SH-SY5Y (cell line): ENCODE results near the gene NTF3.

ENCODE experiments used
- GATA2 ChIP-seq: IDR thresholded peaks from 2 replicates; pipeline ENCODE4 v1.6.1; 2011; ENCODE audit warnings: mild to moderate bottlenecking, low read depth, low read length
- GATA3 ChIP-seq: IDR thresholded peaks from 2 replicates; pipeline ENCODE4 v1.6.1; 2011; ENCODE audit warnings: low read depth, mild to moderate bottlenecking, low read length, moderate library complexity

- no peak for TF ChIP-seq GATA2
- no peak for TF ChIP-seq GATA3
These were observed 47.9 kb downstream of the NTF3 start for GRCh38 chr12:5479761-5480160.
